Stimulated activated CD8-positive, alpha-beta memory T cell treated with anti-CD3 and anti-CD28 coated beads, Interleukin-2, amount 100 ng/mL, for 48 hours (primary cell): Measurements from ENCODE around the gene DEDD.
A peak's percentile ranks its signal among the peaks of the same experiment; 100 is the strongest.

ENCODE experiments used
- DNase-seq, 2 donors: peaks; one replicate each; pipeline ENCODE4 v3.0.0-alpha.2; 2020; ENCODE audit warnings: low read depth in 2 of 2

The DEDD gene

GRCh38 chr1:161073474-161074121 lies 58.9 kb downstream of the DEDD start:
- DNase-seq: no peak

GRCh38 chr1:161072751-161073449 lies 59.6 kb downstream of the DEDD start:
- DNase-seq: no peak

- DNase-seq: peak in 1 of 2 donors; percentile 36
Observed at GRCh38 chr1:161071886-161072371, 60.5 kb downstream of the DEDD start.
